Measurements from ENCODE around the gene ANGEL2. TPM values are rescaled to one million over a fixed set of nuclear protein-coding genes. Genes with fewer than 3 reads are reported as not detected.

The ANGEL2 gene
- total and polyA plus RNA-seq, 2 of the 13 experiments (the other 11 are each of a cell fraction or from before 2014, with no cell fraction given), result 12.3 to 25.4 TPM

DNA sequence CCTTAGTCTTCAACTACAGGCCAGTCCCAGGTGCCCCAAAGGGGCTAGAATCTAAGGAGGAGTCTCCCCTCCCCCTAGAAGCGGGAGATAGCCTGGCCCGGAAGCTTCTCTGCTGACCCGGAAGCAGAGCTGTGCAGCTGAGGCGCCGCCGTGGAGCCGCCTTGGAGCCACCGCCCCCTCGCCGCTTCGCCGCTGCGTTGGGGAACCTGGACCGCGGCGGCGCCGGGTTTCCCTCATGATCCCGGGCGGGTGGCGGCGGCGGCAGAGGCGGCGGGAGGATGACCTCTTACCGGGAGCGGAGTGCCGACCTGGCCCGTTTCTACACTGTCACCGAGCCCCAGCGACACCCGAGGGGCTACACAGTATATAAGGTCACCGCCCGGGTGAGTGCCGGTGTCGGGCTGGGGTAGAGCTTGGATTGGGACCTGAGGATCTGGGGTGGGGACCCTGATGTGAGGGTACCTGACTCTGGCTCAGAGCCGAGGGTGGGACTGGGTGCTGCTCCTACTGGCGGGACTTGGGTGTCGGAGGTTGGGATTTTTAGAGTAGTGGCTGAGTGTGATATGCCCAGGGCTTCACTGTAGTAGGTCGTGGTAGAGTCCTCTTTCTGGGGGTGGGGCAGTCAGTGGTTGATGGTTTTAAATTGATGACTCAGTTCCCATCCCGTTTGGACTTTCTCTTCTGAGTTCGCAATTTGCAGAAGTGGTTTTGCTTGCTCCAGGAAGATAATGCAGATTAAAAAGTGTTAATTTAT, 35.6 kb upstream of the ANGEL2 start, which contains the start of gene RPS6KC1 (continued):
- TF ChIP-seq, protein P1, sequence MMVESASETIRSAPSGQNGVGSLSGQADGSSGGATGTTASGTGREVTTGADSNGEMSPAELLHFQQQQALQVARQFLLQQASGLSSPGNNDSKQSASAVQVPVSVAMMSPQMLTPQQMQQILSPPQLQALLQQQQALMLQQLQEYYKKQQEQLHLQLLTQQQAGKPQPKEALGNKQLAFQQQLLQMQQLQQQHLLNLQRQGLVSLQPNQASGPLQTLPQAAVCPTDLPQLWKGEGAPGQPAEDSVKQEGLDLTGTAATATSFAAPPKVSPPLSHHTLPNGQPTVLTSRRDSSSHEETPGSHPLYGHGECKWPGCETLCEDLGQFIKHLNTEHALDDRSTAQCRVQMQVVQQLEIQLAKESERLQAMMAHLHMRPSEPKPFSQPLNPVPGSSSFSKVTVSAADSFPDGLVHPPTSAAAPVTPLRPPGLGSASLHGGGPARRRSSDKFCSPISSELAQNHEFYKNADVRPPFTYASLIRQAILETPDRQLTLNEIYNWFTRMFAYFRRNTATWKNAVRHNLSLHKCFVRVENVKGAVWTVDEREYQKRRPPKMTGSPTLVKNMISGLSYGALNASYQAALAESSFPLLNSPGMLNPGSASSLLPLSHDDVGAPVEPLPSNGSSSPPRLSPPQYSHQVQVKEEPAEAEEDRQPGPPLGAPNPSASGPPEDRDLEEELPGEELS (CRISPR knock-in tag; IDR thresholded peaks at IDR 0.05), result 0 out of 2 replicates have a peak, but pooled peaks have one; percentile 25
- TF ChIP-seq, protein P2, sequence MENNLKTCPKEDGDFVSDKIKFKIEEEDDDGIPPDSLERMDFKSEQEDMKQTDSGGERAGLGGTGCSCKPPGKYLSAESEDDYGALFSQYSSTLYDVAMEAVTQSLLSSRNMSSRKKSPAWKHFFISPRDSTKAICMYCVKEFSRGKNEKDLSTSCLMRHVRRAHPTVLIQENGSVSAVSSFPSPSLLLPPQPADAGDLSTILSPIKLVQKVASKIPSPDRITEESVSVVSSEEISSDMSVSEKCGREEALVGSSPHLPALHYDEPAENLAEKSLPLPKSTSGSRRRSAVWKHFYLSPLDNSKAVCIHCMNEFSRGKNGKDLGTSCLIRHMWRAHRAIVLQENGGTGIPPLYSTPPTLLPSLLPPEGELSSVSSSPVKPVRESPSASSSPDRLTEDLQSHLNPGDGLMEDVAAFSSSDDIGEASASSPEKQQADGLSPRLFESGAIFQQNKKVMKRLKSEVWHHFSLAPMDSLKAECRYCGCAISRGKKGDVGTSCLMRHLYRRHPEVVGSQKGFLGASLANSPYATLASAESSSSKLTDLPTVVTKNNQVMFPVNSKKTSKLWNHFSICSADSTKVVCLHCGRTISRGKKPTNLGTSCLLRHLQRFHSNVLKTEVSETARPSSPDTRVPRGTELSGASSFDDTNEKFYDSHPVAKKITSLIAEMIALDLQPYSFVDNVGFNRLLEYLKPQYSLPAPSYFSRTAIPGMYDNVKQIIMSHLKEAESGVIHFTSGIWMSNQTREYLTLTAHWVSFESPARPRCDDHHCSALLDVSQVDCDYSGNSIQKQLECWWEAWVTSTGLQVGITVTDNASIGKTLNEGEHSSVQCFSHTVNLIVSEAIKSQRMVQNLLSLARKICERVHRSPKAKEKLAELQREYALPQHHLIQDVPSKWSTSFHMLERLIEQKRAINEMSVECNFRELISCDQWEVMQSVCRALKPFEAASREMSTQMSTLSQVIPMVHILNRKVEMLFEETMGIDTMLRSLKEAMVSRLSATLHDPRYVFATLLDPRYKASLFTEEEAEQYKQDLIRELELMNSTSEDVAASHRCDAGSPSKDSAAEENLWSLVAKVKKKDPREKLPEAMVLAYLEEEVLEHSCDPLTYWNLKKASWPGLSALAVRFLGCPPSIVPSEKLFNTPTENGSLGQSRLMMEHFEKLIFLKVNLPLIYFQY (CRISPR knock-in tag; IDR thresholded peaks at IDR 0.05; ENCODE audit: borderline replicate concordance), result no peak
- TF ChIP-seq, protein P3, sequence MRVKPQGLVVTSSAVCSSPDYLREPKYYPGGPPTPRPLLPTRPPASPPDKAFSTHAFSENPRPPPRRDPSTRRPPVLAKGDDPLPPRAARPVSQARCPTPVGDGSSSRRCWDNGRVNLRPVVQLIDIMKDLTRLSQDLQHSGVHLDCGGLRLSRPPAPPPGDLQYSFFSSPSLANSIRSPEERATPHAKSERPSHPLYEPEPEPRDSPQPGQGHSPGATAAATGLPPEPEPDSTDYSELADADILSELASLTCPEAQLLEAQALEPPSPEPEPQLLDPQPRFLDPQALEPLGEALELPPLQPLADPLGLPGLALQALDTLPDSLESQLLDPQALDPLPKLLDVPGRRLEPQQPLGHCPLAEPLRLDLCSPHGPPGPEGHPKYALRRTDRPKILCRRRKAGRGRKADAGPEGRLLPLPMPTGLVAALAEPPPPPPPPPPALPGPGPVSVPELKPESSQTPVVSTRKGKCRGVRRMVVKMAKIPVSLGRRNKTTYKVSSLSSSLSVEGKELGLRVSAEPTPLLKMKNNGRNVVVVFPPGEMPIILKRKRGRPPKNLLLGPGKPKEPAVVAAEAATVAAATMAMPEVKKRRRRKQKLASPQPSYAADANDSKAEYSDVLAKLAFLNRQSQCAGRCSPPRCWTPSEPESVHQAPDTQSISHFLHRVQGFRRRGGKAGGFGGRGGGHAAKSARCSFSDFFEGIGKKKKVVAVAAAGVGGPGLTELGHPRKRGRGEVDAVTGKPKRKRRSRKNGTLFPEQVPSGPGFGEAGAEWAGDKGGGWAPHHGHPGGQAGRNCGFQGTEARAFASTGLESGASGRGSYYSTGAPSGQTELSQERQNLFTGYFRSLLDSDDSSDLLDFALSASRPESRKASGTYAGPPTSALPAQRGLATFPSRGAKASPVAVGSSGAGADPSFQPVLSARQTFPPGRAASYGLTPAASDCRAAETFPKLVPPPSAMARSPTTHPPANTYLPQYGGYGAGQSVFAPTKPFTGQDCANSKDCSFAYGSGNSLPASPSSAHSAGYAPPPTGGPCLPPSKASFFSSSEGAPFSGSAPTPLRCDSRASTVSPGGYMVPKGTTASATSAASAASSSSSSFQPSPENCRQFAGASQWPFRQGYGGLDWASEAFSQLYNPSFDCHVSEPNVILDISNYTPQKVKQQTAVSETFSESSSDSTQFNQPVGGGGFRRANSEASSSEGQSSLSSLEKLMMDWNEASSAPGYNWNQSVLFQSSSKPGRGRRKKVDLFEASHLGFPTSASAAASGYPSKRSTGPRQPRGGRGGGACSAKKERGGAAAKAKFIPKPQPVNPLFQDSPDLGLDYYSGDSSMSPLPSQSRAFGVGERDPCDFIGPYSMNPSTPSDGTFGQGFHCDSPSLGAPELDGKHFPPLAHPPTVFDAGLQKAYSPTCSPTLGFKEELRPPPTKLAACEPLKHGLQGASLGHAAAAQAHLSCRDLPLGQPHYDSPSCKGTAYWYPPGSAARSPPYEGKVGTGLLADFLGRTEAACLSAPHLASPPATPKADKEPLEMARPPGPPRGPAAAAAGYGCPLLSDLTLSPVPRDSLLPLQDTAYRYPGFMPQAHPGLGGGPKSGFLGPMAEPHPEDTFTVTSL (CRISPR knock-in tag; IDR thresholded peaks at IDR 0.05; ENCODE audit: borderline replicate concordance), result no peak; the same call in 1 of the 2 replicates
- TF ChIP-seq CEBPG (CRISPR knock-in tag; IDR thresholded peaks at IDR 0.05) (no peak), REPIN1 (CRISPR knock-in tag; IDR thresholded peaks at IDR 0.05; ENCODE audit: borderline replicate concordance, low read depth) (0 out of 2 replicates have a peak, but pooled peaks have one; percentile 48), MXI1 (IDR thresholded peaks at IDR 0.05; ENCODE audit: borderline replicate concordance, low read depth, low read length) (peak; percentile 66; the same call in 1 of the 3 replicates), SMARCE1 (IDR thresholded peaks at IDR 0.05; ENCODE audit: borderline replicate concordance) (no peak), ZBTB8A (CRISPR knock-in tag; IDR thresholded peaks at IDR 0.05; ENCODE audit: borderline replicate concordance, low read depth) (no peak), CAMTA2 (CRISPR knock-in tag; IDR thresholded peaks at IDR 0.05; ENCODE audit: borderline replicate concordance) (no peak)

Data from HepG2 (cell line).